GM18858 (cell line): ENCODE measurements around the gene PGAM4.
"Not testable (repeated sequence)": the region's sequence is repeated elsewhere in the genome, so short reads cannot be mapped to it uniquely, and the experiment has no call there.

Experiments used
- ATAC-seq: cut with Tn5 transposase; IDR thresholded peaks from one replicate; pipeline ENCODE4 v1.9.1; 2021; ENCODE audit not compliant: unreplicated experiment

The PGAM4 gene

GRCh38 chrX:77930581-77930980 lies 38.9 kb downstream of the PGAM4 start:
- ATAC-seq: no peak

- ATAC-seq: peak; percentile 47
These were observed 43.7 kb downstream of the PGAM4 start for GRCh38 chrX:77925764-77926163.

- ATAC-seq: no peak
These were observed 45.0 kb downstream of the PGAM4 start for GRCh38 chrX:77924320-77924859.

GRCh38 chrX:77922787-77923186 lies 46.7 kb downstream of the PGAM4 start:
- ATAC-seq: no peak

- not testable (repeated sequence) for ATAC-seq
These were observed 50.1 kb downstream of the PGAM4 start for GRCh38 chrX:77919370-77919769.

- ATAC-seq: no peak
These were observed 50.9 kb downstream of the PGAM4 start for GRCh38 chrX:77918568-77918967.
